NT2/D1 (cell line): ENCODE measurements around the gene PPP1R1B.

Experiments
- SUZ12 ChIP-seq: IDR thresholded peaks from 2 replicates; pipeline ENCODE4 v1.6.1; 2011; ENCODE audit not compliant: insufficient read length, insufficient read depth; ENCODE audit errors: extremely low read depth
- YY1 ChIP-seq: IDR thresholded peaks from 2 replicates; pipeline ENCODE4 v1.6.1; 2011; ENCODE audit not compliant: insufficient read length, insufficient read depth
- ZNF274 ChIP-seq: IDR thresholded peaks from 2 replicates; pipeline ENCODE4 v1.6.1; 2011; ENCODE audit warnings: mild to moderate bottlenecking, low read depth, low read length

DNA sequence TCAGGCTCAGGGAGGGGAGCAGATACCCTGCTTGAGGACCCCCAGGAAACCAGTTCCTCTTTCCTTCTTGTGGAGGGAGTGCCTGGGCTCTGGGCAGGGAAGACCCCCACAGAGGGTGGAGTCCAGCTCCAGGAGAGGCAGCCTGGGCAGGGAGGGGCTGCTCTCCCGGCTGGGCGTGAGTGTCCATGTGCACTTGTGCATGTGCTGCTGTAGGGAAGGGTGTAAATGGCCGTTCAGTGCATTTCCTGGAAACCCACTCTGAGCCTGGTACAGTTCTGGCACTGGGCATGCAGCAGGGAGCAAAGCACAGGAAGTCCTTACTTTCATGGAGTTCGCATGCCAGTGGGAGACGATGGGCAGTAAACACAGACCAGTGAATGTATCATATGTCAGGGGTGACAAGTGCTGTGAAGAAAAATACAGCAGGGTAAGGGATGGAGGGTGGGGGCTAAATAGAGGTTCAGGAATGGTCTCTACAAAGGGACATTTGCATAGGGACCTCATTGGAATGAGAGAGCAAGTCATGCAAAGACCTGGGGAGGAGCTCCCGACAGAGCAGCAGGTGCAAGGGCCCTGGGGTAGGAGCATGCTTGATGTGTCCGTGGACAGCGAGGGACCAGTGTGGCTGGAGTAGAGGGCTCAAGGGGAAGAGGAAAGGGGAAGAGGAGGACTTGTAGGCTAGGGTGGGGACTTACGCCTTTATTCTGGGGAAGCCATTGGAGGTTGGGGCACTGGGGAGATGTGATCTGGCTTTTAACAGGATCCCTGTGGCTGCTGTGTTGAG, 15.7 kb downstream of the PPP1R1B start:
- TF ChIP-seq YY1 (no peak), SUZ12 (no peak), ZNF274 (no peak)
